RPMI8226 (cell line): ENCODE data around the gene TTC38.
"Not testable (repeated sequence)": the region's sequence is repeated elsewhere in the genome, so short reads cannot be mapped to it uniquely, and the experiment has no call there.

ENCODE experiments used
- DNase-seq: peaks from one replicate; pipeline ENCODE4 v3.0.0-alpha.2; 2015

Gene TTC38

DNA sequence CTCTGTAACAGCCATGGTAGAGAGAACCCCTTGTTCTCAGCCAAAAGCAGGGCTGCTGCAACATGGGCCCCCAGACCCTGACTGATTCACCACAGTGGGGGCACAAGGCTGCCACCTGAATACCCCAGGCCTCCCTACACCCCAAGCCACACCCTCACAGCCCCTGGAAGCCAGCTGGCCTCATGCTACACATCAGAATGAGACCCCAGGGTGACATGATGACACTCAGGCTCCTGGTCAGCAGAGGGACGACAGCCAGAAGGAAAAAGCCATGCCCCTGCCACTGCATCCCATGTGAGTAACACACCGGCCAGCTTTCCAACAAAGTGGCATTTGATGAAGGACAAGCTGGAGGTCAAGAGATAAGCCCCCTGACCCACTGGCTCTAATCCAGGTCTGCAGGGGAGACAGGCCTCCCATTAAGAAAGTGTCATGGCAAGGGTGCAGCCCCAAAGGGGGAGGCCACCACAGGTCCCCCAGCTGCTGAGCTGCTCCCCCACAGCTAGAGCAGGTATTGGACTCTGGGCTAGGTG, 20.3 kb upstream of the TTC38 start:
- DNase-seq = no peak

DNA sequence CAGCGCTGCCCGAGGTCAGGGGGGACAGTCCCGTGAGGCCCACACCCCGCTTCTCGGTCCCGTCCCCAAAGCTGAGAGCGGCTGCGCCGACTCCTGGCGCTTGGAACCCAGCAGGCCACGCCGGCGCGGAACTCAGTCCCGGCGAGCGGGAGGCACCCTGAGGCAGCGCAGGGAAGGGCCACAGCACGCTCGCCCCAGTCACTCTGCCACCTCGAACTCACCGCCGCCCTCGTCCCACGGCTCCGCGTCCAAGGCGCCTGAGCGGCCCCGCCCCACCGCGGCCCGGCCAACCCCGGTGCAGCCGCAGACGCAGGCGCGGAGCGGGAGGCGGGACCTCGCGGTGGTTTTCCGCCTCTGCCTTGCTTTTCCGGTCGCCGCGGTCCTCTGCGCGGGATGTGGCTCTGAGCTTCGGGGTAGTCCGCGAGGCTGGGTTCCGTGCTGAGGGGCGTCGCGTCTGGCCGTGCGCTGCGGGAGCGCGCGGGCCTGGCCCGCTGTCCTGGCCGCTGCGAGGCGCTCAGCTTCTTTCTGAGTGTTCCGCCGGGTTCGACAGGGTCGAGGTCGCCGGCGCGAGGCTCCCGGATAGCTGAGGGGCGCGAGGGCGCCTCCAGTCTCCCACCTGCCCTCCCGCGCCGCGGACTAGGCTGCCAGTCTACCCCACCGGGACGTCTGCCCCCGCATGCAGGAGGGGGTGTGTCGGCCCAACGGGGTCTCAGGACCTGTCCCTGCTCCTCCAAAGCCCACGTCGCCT, 17.6 kb upstream of the TTC38 start, which contains the start of gene CDPF1:
Gene CDPF1 (minus strand): TSS at position 259 of the 748 bp plus-strand sequence. CDS start 2,009 bp downstream, outside the sequence.
- peak; percentile 93 for DNase-seq

DNA sequence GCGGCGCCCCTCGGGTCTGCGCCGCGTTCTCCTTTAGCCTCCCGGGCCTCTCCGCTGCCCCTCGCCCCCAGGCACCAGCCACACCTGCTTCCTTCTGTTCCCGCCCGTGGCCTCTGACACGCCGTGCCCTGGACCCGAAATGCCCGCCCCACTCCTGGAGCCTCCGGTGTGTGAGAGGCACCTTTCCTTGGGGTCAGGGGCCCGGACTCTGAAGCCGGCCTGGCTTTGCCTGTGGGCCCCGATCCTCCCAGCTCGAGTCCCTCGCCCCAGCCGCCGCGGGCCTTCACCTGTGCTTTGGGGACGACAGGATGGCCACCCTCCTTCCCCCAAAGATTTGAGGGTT, 17.1 kb upstream of the TTC38 start:
- DNase-seq = peak; percentile 12

DNA sequence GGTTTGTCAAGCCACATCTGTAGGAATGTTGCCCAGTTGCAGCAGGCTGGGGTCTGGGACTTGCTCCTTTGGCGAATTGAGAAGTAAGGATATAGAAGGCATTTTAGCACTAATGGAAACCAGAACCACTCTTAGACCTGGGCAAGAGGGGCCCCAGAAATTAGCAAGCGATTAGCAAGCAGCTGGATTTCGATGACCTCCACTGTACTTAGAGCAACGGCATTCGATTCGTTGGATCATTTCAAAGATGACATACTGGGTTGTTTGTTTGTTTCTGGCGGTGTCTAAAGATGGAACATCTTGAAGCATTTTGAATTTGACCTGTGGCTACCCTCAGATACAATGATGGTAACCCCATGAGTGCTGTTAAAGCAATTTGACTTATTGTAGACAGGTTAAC, 16.5 kb upstream of the TTC38 start:
- no peak for DNase-seq

DNA sequence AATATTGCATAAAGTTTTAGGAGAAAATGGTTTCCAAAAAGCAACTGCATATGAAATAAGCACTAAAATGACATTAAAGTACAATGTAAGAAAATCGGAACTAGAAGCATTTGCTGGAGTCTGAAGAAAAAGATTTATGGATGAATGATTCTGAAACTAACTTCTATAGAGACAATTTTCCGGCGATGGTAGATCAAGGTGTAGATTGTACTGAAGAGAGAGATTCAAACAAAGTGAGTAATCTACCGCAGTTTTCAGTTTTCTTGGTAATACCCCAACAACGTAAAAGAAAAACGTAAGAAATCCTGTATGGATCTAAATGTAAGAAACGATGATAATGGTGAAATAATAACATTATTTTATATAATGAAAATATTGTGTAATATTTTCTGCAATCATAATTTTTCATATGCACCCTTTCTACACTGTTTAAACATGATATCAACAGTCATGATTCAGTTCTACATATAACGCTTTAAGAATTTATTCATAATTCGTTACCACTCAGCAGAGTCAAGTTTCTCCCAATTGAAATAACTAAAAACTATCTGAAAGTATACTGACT, 15.9 kb upstream of the TTC38 start:
- no peak for DNase-seq

DNA sequence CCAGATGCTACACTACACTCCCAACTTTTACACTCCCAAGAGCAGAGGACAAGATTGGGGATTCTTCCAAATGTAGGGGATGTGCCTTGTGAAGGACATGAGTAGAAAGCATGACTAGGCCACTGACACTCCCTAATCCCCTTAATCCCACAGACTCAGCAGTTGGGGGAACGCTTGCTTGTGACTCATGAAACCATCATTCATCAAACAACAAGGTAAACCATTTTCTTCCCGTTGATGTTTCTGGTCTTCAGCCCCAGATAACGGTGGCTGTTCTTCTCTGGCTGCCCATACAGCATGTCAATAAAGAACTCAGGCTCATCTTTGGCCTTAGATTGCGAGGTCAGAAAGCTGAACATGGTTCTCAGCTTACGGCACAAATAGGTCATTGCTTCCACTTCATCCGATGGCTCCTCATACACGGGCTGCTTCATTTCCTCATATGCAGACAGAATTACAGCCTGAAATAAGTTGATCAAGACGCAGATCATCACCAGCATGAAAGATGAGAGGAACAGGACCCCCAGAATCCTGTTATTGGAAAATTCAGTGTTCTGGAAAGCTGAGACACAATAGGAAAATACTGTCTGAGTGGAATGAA, 11.3 kb upstream of the TTC38 start:
- no peak for DNase-seq

DNA sequence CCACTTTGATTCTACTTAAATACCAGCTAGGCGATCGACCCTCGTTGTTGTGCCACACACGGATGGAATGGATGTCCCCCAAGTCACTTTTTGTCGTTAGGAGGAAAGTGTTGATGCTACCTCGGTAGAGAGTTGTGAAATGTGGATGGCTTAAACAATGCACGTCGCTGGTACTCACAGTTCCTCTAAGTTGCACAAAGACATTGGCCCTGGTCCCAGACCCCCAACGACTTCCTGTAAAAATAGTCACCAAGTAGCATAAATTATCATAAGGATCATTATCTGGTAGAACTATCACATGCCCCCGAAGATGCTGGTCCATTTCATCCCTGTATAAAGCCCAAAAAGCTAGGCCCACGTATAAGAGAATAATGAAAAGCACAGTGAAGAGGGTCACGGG, 8.4 kb upstream of the TTC38 start:
- DNase-seq = no peak

DNA sequence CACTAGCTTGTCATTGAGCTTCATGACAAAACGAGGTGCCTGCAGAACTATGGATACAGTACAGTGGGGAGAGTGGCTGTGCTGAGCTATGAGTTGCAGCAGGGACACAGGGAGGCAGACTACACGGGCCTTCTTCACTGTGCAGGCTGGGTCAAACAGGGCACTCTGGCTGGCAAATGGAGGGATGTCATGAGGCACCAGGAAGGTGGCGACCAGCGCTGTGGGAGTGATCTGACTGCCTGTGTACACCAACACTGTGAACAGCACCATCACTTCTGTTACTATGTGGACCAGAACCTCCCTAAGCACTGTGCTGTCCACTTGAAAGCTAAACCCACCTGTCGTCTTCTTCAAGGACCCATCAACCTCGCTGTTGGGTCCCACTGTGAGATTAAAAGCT, 7.8 kb upstream of the TTC38 start:
- DNase-seq = no peak

DNA sequence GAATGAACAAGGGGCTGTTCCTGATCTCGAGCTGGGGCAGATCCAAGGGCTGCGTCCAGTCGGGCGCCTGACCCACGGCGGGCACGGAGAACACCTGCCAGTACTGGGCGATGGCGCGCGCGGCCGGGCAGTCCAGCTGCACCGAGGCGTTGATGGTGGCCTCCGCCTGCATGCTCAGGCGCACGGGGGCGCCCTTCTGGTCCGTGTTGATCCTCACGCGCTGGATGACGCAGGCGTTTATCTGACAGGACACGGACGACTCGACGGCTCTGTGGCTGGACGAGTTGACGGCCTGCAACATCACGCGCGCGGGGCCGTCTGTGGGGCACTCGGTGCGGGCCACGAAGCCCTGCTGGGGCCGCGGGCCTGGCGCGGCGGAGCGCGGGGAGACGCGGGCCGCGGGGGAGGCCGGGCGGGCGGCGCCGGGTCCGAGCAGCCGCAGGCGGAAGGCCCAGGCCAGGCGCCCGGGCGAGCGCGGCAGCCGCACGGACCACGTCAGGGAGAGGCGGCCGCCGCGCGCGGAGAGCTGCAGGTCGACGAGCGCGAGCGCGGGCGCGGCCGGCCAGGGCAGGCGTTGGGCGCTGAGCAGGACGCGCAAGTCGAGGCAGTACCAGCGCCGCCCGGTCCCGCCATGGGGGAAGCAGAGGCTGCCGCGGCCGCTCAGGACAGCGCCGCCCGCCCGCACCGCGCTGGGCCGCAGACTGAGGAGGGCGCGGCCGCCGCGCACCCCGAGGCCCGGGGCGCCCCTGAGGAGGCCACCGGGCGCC, 5.2 kb upstream of the TTC38 start:
- DNase-seq = peak; percentile 63

DNA sequence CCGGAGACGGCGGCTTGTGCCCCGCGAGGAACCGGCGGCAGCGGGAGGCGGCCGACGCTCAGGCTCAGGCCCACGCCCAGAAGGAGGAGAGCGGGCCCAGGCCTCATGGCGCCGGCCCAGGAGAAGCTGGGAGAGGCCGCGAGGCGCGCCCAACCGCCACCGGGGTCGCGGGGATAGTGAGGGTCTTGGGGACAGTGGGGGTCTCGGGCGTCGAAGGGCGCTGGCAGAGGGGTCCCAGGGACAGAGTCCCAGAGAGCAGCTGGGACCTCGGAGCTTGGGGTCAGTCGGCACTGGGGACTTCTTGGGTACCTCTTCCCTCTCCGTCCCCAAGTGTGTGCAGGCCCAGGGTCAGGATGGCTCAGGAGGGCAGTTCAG, 4.6 kb upstream of the TTC38 start, which contains the start of gene PKDREJ:
Gene PKDREJ (minus strand): TSS at position 128 of the 375 bp plus-strand sequence. CDS start 21 bp downstream, at position 107.
- no peak for DNase-seq

DNA sequence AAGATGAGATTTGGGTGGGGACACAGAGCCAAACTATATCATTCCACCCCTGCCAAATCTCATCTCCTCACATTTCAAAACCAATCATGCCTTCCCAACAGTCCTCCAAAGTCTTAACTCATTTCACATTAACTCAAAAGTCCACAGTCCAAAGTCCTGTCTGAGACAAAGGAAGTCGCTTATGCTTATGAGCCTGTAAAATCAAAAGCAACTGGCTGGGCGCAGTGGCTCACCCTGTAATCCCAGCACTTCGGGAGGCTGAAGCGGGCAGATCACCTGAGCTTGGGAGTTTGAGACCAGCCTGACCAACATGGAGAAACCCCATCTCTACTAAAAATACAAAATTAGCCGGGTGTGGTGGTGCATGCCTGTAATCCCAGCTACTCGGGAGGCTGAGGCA, 3.3 kb upstream of the TTC38 start:
- DNase-seq = not testable (repeated sequence)

DNA sequence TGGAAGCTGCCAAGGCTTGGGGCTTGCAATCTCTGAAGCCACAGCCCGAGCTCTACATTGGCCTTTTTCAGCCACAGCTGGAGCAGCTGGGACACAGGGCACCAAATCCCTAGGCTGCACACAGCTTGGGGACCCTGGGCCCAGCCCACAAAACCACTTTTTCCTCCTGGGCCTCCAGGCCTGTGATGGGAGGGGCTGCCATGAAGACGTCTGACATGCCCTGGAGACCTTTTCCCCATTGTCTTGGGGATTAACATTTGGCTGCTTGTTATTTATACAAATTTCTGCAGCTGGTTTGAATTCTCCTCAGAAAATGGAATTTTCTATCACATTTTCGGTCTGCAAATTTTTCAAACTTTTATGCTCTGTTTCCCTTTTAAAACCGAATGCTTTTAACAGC, 2.2 kb upstream of the TTC38 start:
- DNase-seq = not testable (repeated sequence)

DNA sequence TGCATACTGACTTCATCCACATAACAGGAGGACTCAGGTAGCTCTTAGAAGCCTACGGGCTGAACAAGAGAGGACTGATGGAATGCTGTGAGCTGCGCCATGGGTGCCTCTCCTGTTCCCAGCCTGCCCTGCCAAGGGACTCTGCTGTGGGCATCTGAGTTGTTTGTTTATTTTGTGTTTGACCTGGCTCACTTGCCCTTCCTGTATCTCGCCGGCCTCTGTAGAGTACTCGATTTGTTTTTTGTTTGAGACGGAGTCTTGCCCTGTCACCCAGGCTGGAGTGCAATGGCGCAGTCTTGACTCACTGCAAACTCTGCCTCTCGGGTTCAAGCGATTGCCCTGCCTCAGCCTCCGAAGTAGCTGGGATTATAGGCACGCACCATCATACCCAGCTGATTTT, 1.8 kb downstream of the TTC38 start:
- no peak for DNase-seq

DNA sequence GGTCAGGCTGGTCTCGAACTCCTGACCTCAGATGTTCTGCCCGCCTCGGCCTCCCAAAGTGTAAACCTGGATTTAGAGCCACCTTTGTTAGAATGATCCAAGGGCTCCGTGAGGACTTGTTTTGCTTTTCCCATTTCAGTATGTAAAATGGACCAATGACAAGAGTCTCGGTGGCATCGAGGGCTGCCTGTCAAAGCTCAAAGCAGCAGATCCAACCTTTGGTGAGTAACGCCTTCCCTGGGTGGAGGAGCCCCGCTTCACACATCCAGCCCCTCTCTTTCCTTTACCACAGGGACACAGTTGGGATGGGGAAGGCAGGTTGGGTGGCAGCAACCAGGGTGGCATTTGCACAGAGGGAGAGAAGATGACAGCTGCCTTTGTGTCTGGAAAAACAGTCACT, 4.4 kb downstream of the TTC38 start:
- DNase-seq = no peak

DNA sequence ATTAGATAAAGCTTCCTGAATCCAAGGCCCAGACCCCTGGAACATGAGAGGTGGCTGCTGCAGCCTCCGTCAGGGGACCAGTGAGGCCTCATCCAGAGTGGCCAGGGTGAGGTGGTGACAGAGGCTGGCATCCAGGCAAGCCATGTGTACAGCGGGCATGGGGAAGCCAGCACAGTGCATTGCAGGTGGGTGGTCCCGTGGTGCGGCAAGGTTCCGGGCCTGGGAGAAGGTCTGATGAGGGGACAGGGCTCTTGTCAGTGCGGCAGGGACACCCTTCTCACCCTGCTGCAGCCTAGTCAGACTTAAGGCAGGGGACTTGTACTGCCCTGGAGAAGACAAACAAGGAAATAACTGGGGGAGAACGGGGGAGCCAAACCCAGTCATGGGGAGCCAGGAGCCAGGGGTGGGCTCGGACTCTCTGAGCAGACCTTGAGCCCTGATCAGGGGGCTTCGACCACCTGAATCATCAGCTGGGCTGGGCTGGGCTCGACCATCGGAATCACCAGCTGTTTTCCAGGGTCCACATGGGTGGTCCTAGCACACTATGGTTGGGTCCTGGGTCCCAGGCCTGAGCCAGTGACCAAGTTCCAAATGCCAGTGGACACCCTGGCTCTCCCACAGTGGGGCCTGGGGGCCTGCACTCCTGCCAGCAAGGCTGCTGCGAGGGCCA, 5.1 kb downstream of the TTC38 start:
- no peak for DNase-seq

DNA sequence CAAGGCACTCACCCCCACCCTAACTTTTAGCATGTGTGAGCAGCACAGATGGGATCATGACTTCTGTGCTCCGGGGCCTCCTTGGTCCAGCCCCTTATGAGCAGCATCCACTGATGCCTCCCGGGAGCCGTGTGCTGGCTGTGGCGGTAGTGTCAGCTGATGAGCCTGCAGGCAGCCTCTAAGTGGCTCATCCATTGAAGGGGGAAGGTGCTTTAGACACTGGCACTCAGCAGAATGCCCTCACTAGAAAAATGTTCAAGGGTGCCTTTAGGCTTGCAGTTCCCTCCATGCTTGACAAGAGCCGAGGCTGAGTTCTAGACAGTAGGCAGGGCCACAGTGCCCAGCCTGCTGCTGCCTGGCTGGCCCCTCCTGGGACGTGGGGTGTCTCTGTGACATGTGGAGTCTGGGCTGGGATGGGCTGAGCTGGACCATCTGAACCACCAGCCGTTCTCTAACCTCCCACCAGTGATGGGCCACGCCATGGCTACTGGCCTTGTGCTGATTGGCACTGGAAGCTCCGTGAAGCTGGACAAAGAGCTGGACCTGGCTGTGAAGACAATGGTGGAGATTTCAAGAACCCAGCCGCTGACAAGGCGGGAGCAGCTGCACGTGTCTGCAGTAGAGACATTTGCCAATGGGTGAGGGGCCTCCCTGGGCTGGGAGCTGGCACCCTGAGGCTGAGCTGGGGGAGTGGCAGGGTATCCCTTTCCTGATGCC, 5.8 kb downstream of the TTC38 start:
- no peak for DNase-seq

DNA sequence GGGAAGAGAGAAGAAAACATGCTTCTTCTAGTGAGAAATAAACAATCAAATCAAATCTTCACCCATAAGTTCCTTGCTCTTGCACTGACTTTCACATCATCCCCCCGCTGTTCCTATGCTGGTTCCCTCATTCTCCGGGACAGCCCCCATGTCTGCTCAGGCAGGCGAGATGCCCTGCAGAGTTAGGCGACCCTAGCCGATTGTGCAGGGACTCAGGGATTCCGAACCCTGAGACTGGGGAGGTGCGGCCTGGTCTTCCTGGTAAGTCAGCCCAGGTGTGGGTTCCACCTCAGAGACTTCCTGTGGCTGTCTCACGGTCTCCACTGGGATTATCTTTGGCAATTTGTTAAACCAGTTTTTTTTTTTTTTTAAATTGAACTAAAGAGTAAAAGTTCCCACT, 6.6 kb downstream of the TTC38 start:
- DNase-seq = no peak

DNA sequence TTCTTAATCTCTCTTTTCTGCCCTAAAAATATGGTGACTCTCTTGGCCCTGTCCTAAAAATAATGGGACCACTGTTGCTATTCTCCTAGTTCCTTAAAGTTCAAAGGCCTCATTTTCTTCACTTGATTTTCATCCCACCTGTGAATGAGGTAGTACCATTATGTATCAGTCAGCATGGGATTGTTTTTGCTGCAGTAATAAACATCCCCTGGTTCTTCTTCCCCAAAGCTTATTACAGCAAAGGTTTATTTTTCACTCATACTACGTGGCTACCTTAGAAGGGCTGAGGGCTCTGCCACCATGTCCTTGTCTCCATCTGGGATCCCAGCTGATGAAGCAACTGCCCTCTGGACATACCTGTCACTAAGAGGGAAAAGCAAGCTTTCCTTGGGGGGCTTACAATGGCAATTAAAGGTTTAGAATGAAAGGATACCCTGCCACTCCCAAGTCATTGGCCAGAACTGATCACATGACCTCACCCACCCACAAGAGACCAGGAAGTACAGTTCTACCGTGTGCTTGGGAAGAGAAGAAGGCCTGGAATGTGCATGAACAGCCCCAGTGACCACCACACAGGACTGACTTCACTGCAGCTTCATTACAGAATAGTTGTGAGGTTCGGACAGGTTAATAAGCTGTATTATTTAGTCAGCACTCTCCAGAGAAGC, 7.8 kb downstream of the TTC38 start:
- no peak for DNase-seq

DNA sequence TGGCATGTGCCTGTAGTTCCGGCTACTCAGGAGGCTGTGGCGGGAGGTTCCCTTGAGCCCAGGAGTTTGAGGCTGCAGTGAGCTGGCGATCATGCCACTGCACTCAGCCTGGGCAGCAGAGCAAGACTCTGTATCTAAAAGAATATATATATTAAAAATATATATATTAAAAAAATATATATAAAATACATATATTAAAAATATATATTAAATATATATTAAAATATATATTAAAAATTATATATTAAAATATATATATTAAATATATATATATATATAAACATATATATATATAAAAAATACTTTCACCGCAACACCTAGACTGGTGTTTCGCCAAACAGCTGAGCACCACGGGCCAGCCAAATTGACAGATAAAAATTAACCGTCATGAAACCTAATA, 8.8 kb downstream of the TTC38 start:
- DNase-seq = no peak

DNA sequence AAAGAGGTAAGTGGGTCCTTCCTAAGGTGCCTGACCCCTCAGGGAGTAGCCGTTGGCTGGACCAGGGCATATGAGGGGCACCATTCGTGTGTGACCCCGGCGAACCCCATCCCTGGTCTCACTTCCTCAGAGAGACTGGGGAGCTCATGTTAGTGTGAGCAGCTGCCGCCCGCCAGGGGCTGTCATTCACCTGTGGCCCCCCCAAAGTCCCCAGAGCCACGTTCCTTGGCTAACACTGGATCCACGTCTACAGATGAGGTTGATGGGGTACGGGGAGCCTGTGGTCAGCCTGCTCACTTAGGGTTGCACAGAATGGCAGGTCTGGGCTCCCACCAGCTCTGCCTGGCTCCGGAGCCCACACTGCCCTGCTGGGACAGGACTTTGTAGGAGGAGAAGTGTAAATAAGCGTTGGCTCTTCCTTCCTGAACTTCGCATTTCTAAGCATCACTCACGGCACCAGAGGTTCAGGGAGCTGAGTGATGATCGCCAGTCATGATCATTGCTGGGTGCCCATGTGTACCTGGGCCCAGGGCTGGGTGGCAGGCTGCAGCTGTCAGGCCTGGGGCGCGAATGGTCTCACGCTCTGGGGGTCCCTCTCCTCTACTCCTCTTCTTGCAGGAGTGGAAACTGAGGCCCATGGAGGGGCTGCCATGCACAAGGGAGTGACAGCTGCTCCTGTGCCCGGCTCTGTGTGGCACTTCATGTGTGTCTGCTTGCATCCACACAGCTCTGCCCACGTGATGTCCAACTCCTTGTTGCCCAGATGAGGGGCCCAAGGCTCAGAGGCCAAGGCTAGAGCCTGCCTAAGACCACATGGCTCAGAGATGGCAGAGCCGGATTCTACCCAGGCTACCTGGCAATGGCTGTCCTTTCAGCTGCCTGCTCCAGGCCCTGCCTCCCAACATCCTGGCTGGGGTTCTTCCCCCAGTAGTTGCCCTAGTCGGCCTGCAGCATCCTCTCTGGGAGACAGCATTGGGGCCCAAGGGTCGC, 11.1 kb downstream of the TTC38 start:
- no peak for DNase-seq
